ENCODE results near the gene DCAF11.

DCAF11 gene

DNA sequence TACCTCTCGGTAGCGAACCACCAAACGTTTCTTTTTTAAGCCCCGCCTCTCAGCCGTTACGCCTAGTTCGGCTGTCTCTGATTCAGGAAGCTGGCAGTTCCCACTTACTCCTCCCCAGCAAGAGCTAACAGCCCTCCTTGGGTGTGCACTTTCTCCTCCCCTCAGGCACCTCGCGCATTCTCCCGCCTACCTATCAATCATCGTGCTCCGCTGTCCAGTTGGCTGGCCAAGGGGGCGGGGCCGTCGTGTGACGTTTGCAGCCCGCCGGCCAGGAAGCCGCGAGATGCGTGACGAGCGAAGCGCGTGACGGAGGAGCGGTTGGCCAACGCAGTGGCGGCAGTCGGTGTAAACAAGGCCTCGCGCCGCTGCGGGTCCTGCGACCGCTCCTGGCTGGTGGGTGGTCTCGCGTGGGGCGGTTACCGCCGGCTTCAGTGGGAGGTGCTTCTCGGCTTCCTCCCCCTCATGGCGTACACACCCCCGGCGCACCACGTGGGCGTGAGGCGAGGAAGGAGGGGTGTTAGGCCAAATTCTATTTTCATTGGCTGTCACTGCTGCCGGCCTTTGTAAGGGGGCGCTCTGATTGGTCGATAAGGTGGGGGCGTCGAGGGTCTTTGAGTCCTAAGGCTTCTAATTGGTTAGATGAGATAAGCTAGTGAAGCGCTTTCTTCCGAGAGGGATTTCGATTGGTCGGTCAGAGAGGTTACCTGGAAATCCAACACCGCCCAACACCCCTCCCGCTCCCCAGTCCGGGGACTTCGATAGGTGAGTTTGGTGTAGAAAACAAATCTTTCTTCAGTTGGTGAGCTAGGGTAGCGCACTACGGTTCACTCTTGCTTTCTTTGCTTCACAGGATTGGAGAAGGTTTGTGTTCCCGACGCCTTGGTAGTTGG is at the start of gene DCAF11, which contains the start of gene NRL:
DCAF11 (plus strand) TSS at position 246 of the 890 bp plus-strand sequence. CDS start 818 bp downstream, outside the sequence.
NRL (minus strand) TSS at position 418 of the 890 bp plus-strand sequence. CDS start 32,101 bp downstream, outside the sequence.
- peak within 1 kb of the TSS; percentile 92 for H3K4me3 ChIP-seq (ENCODE audit: low read length)
- TF ChIP-seq, protein P1, sequence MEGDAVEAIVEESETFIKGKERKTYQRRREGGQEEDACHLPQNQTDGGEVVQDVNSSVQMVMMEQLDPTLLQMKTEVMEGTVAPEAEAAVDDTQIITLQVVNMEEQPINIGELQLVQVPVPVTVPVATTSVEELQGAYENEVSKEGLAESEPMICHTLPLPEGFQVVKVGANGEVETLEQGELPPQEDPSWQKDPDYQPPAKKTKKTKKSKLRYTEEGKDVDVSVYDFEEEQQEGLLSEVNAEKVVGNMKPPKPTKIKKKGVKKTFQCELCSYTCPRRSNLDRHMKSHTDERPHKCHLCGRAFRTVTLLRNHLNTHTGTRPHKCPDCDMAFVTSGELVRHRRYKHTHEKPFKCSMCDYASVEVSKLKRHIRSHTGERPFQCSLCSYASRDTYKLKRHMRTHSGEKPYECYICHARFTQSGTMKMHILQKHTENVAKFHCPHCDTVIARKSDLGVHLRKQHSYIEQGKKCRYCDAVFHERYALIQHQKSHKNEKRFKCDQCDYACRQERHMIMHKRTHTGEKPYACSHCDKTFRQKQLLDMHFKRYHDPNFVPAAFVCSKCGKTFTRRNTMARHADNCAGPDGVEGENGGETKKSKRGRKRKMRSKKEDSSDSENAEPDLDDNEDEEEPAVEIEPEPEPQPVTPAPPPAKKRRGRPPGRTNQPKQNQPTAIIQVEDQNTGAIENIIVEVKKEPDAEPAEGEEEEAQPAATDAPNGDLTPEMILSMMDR (IDR thresholded peaks at IDR 0.05; ENCODE audit: insufficient read depth, low read depth, low read length, missing control alignments) = no peak
- DNase-seq (ENCODE audit: low read depth) = peak; percentile 100

DNA sequence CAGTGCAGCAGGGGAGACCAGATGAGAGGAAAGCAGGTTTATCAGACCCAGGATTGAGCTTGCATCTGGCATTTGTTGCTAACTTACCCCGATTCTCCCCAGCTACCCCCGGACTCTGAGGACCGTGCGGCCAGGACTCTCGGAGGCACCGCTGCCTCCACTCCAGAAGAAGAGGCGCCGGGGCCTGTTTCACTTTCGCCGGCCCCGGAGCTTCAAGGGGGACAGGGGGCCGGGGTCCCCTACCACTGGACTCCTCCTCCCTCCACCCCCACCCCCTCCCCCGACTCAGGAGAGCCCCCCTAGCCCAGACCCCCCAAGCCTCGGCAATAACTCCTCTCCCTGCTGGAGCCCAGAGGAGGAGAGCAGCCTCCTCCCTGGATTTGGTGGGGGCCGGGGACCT is 49.7 kb upstream of the DCAF11 start:
- TF ChIP-seq, protein P1 (IDR thresholded peaks at IDR 0.05; ENCODE audit: insufficient read depth, low read depth, low read length, missing control alignments) = no peak

DNA sequence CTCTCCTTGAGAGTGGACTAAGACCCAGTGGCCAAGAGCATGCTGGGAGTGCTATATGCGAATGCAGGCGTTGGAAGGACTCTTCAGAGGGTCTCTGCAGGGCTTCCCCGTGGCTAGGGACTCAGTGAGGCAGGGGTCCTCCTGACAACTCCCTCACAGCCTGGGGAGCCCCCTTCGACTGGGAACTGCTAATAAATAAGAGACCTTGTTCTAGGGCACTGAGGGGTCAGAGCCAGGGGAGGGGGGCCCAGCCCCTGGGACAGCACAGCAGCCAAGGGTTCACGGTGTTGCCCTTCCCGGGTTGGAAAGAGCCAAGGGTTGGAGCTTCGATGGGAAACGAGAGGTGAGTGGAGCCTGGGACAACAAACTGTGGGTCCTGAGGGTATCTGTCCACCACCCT is 49.2 kb upstream of the DCAF11 start:
- no peak for DNase-seq (ENCODE audit: low read depth)
- TF ChIP-seq, protein P1 (IDR thresholded peaks at IDR 0.05; ENCODE audit: insufficient read depth, low read depth, low read length, missing control alignments) = no peak
- no peak overlapping the region for H3K4me3 ChIP-seq (ENCODE audit: low read length)

More for the DNA sequence above, 49.7 kb upstream of the DCAF11 start:
- no peak overlapping the region for H3K4me3 ChIP-seq (ENCODE audit: low read length)
- no peak for DNase-seq (ENCODE audit: low read depth)

DNA sequence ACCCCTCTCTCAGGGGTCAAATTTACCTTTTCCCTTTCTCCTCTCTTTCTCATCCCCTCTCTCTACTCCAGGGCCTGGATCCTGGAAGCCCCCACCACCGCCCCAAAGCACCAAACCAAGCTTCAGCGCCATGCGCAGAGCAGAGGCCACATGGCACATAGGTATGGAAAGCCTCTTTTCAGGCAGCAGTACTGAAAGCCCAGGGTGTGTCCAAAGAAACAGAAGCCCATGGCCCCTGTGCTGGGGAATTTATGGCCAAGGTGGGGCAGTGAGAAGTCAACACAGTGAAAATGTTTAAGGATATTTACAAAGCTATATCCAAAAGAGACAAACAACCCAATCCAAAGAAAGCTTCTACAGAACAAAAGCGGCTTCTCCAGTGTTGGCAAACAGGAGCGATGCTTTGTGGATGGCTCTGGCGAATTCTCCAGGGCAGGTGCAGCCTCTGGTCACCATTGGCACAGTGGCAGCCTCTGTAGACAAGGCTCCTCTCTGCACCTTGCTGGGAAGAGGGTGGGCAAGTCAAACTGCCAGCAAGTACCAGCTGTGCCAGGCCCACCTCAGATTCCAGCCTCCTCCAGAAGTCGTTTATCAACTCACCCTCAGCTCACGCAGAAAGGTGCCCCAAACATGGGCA is 48.0 kb upstream of the DCAF11 start:
- no peak for DNase-seq (ENCODE audit: low read depth)
- TF ChIP-seq, protein P1 (IDR thresholded peaks at IDR 0.05; ENCODE audit: insufficient read depth, low read depth, low read length, missing control alignments) = no peak
- H3K4me3 ChIP-seq (ENCODE audit: low read length) = no peak overlapping the region

DNA sequence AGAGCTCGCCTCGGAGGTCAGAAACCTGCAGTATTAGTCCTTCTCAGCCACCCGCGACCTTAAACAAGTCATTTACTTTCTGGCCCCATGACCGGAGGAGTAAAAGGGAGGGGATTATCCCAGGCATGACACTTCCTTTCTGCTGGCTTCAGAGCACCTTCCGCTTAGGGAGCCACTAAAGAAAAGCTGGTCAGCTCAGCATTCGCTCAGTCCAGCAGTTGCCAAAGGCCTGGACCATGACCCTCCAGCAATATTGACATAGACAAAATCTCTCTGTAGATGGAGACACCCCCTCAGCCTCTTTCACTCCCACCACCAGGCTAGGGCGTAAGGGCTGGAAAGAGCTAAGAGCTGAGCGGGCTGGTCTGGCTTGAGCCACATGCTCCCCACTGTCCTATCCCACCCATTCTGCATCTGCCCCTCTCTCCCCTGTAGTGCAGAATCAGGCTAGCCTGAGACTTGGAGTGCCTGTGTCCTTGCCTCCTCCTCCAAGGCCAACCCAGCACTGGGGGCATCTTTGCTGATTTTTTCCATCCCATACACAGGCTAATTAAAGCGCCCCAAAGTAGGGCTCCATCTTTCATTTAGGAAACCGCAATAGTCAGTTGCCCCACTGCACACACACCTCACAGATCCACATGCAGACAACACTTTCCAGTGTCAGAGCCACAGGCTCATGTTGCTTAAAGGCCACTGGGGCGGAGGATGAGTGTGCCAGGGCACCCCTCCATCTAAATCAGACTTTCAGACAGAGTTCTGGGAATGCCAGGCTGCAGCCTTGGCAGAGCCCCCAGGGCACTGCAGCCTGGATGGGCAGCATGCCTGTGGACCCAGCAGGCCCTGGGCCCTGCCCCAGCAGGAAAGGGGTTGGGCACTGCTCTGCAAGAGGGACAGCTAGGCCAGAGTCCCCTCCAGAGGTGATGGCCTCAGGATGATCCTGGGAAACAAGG is 47.2 kb upstream of the DCAF11 start:
- TF ChIP-seq, protein P1 (IDR thresholded peaks at IDR 0.05; ENCODE audit: insufficient read depth, low read depth, low read length, missing control alignments) = no peak
- H3K4me3 ChIP-seq (ENCODE audit: low read length) = no peak overlapping the region
- no peak for DNase-seq (ENCODE audit: low read depth)

DNA sequence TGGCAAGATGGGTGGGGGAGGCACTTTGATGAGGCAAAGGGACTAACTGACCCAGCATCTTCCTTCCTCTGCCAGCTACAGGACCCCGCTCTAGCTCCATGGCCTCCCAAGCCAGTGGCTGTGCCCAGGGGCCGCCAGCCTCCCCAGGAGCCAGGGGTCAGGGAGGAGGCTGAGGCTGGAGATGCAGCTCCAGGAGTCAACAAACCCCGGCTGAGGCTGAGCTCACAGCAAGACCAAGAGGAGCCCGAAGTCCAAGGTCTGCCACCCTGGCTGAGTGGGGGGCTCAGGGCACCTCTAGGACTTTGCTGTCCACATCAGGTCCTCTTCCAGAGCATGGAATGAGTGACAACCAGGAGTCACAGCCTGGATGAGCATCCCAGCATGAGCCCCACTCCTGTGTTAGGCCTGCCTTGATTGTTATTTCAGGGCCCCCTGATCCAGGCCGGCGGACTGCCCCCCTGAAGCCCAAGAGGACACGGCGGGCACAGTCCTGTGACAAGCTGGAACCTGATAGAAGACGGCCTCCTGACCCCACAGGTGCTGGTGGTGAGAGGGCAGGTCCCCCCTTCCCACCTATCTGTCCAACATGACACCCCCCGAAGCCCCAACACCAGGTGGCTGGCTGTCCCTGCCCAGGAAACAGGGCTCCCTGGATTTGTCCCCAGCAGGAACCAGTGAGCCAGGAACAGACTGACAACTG is 45.7 kb upstream of the DCAF11 start:
- no peak for DNase-seq (ENCODE audit: low read depth)
- TF ChIP-seq, protein P1 (IDR thresholded peaks at IDR 0.05; ENCODE audit: insufficient read depth, low read depth, low read length, missing control alignments) = no peak
- H3K4me3 ChIP-seq (ENCODE audit: low read length) = no peak overlapping the region

Data from epithelial cell of esophagus (primary cell).